ENCODE measurements around the gene TMEM92.
"Not testable (repeated sequence)": the region's sequence is repeated elsewhere in the genome, so short reads cannot be mapped to it uniquely, and the experiment has no call there.

The TMEM92 gene

DNA sequence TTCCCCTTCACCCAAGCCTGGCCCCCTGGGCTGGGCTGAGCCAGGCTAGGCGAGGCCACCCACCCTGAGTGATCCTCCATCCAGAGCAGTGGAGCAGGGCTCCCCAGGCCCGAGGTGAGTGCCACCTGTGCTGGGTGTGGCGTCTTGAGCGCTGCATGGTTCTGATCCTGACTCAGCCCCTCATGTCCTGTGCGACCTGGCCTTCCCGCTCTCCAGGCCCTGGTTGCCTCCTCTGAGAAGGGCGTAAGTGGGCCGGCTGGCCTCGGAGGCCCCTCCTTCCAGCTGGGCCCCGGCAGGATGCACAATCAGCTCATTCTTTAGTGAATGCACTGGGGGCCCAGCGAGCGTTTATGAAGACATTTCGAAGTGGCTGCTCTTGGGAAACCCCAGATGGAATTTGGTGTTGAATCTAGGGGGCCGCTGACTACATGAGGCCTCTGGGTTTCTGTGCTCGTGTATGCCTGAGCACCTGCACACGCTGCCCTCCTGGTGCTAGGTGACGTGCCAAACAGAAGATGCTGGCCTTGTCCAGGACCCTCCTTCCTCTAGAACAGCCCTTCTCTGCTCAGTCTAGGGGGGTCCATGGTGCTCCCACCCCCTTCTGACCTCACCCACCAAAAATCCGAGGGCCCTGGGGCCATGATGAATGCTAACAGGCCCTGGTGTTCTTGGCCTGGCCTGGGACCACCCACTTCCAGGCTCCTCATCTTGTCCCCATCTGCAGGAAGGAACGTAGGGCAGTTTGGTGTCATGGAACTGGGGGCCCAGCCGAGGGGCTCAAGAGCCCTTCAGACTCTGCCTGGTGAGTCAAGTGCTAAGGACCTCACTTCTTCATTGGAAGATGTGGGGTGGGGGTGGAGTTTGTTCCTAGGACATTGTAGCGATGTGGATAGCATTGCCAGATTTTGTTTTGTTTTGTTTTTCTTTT is 3.6 kb upstream of the TMEM92 start:
- H3K23ac ChIP-seq (ENCODE audit: low read length) = no peak overlapping the region
- no peak overlapping the region for H3K9ac ChIP-seq (ENCODE audit: low read length)
- peak overlapping the region; percentile 27 for H2BK12ac ChIP-seq (ENCODE audit: low read length)
- H3K4me1 ChIP-seq (ENCODE audit: control insufficient read depth in 1 of 2, insufficient read depth in 2 of 2, low read length in 2 of 2) = peaks cover 10 to 14% of the 10 kb centered on the region in 2 experiments
- H3K18ac ChIP-seq (ENCODE audit: low read length) = no peak overlapping the region
- H3K9me3 ChIP-seq (ENCODE audit: insufficient read depth, low read depth, low read length) = no peaks in the 10 kb centered on the region
- H3K14ac ChIP-seq (ENCODE audit: low read length) = peak overlapping the region; percentile 10
- peak overlapping the region; percentile 52 for H4K91ac ChIP-seq (ENCODE audit: low read depth, low read length)
- H2BK5ac ChIP-seq (ENCODE audit: low read depth, low read length, poor library complexity) = no peak overlapping the region
- H3K27me3 ChIP-seq (ENCODE audit: insufficient read depth, low read length) = no peaks in the 10 kb centered on the region
- H2AK5ac ChIP-seq (ENCODE audit: low read length) = peak overlapping the region; percentile 14
- H2AFZ ChIP-seq (ENCODE audit: insufficient read depth, low read length, poor library complexity) = no peak overlapping the region
- H3K4ac ChIP-seq (ENCODE audit: low read depth, low read length) = no peak overlapping the region
- H2BK120ac ChIP-seq (ENCODE audit: insufficient read depth, low read length, poor library complexity) = no peak overlapping the region
- peaks cover 10% of the 10 kb centered on the region for H3K79me1 ChIP-seq (ENCODE audit: low read length)
- no peak for DNase-seq
- H3K27ac ChIP-seq (ENCODE audit: low read depth, low read length) = no peak overlapping the region
- no peak overlapping the region for H3K4me3 ChIP-seq (ENCODE audit: low read depth, low read length)
- no peak overlapping the region for H4K12ac ChIP-seq (ENCODE audit: low read depth, low read length)
- no peak overlapping the region for H3K4me2 ChIP-seq (ENCODE audit: low read length)
- no peaks in the 10 kb centered on the region for H3K36me3 ChIP-seq (ENCODE audit: control insufficient read depth in 1 of 2, insufficient read depth in 2 of 2, low read length in 2 of 2)
- peaks cover 2% of the 10 kb centered on the region for H3K79me2 ChIP-seq (ENCODE audit: control insufficient read depth, insufficient read depth, low read length, poor library complexity)
- H4K8ac ChIP-seq (ENCODE audit: low read depth, low read length) = no peak overlapping the region
- WGBS (ENCODE audit: extremely low coverage, insufficient coverage, insufficient read length) = no CpG with 5 or more reads among the region's 21 CpGs

DNA sequence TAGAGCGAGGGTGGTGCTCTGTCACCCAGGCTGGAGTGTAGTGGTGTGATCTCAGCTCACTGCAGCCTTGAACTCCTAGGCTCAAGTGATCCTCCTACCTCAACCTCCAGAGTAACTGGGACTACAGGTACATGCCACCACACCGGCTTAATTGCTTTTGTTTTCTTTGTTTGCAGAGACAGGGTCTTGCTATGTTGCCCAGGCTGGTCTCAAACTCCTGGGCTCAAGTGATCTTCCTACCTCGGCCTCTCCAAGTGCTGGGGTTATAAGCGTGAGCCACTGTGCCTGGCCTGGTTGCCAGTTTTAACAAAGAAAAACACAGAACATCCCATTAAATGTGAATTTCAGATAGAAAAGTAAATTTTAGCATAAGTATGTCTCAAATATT is 2.9 kb upstream of the TMEM92 start:
- not testable (repeated sequence) for H3K4me3 ChIP-seq (ENCODE audit: low read depth, low read length); H2AK5ac ChIP-seq (ENCODE audit: low read length); H3K79me2 ChIP-seq (ENCODE audit: control insufficient read depth, insufficient read depth, low read length, poor library complexity); H4K8ac ChIP-seq (ENCODE audit: low read depth, low read length); H4K12ac ChIP-seq (ENCODE audit: low read depth, low read length); H2BK5ac ChIP-seq (ENCODE audit: low read depth, low read length, poor library complexity); H3K23ac ChIP-seq (ENCODE audit: low read length); H3K36me3 ChIP-seq (ENCODE audit: control insufficient read depth in 1 of 2, insufficient read depth in 2 of 2, low read length in 2 of 2); H3K27me3 ChIP-seq (ENCODE audit: insufficient read depth, low read length); DNase-seq; H3K4me2 ChIP-seq (ENCODE audit: low read length); H3K14ac ChIP-seq (ENCODE audit: low read length); H2BK120ac ChIP-seq (ENCODE audit: insufficient read depth, low read length, poor library complexity); H2BK12ac ChIP-seq (ENCODE audit: low read length); H4K91ac ChIP-seq (ENCODE audit: low read depth, low read length); H3K9ac ChIP-seq (ENCODE audit: low read length); H3K9me3 ChIP-seq (ENCODE audit: insufficient read depth, low read depth, low read length); H2AFZ ChIP-seq (ENCODE audit: insufficient read depth, low read length, poor library complexity); H3K18ac ChIP-seq (ENCODE audit: low read length); H3K4ac ChIP-seq (ENCODE audit: low read depth, low read length); H3K27ac ChIP-seq (ENCODE audit: low read depth, low read length)
- H3K4me1 ChIP-seq (ENCODE audit: control insufficient read depth in 1 of 2, insufficient read depth in 2 of 2, low read length in 2 of 2) = peaks cover 10 to 14% of the 10 kb centered on the region in 2 experiments
- WGBS (ENCODE audit: extremely low coverage, insufficient coverage, insufficient read length) = no CpG with 5 or more reads among the region's 4 CpGs
- peaks cover 10% of the 10 kb centered on the region for H3K79me1 ChIP-seq (ENCODE audit: low read length)

DNA sequence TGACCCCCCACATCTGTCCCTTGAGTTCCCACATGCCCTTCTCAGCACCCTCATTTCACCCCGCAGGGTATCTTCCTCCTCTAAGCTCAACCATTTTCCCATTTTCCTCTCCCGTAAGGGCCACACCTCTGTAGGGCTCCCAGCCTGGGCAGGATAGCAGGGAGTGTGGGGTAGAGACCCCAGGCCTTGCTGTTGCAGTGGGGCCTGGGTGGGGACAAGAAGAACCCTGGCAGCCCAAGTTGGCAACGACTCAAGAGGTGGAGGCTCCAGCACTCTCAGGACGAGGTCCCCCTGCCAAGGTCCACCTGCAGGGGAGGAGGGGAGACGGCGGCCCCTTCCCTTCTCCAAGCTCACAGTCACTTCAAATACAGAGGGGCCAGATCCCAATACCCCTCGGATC is 2.0 kb upstream of the TMEM92 start:
- no peak overlapping the region for H3K4ac ChIP-seq (ENCODE audit: low read depth, low read length)
- H3K14ac ChIP-seq (ENCODE audit: low read length) = no peak overlapping the region
- no peaks in the 10 kb centered on the region for H3K79me2 ChIP-seq (ENCODE audit: control insufficient read depth, insufficient read depth, low read length, poor library complexity)
- H3K36me3 ChIP-seq (ENCODE audit: control insufficient read depth in 1 of 2, insufficient read depth in 2 of 2, low read length in 2 of 2) = no peaks in the 10 kb centered on the region
- H2BK12ac ChIP-seq (ENCODE audit: low read length) = peak overlapping the region; percentile 79
- no peak overlapping the region for H3K4me3 ChIP-seq (ENCODE audit: low read depth, low read length)
- peaks cover 10% of the 10 kb centered on the region for H3K79me1 ChIP-seq (ENCODE audit: low read length)
- peak overlapping the region; percentile 30 for H3K18ac ChIP-seq (ENCODE audit: low read length)
- no peak overlapping the region for H3K4me2 ChIP-seq (ENCODE audit: low read length)
- DNase-seq = no peak
- WGBS (ENCODE audit: extremely low coverage, insufficient coverage, insufficient read length) = no CpG with 5 or more reads among the region's 7 CpGs
- H3K9me3 ChIP-seq (ENCODE audit: insufficient read depth, low read depth, low read length) = no peaks in the 10 kb centered on the region
- H3K27ac ChIP-seq (ENCODE audit: low read depth, low read length) = no peak overlapping the region
- no peaks in the 10 kb centered on the region for H3K27me3 ChIP-seq (ENCODE audit: insufficient read depth, low read length)
- H2AFZ ChIP-seq (ENCODE audit: insufficient read depth, low read length, poor library complexity) = no peak overlapping the region
- H3K23ac ChIP-seq (ENCODE audit: low read length) = no peak overlapping the region
- no peak overlapping the region for H4K8ac ChIP-seq (ENCODE audit: low read depth, low read length)
- no peak overlapping the region for H2BK5ac ChIP-seq (ENCODE audit: low read depth, low read length, poor library complexity)
- peak overlapping the region; percentile 59 for H2AK5ac ChIP-seq (ENCODE audit: low read length)
- peak overlapping the region; percentile 45 for H4K91ac ChIP-seq (ENCODE audit: low read depth, low read length)
- H3K4me1 ChIP-seq (ENCODE audit: control insufficient read depth in 1 of 2, insufficient read depth in 2 of 2, low read length in 2 of 2) = peaks cover 10 to 14% of the 10 kb centered on the region in 2 experiments
- peak overlapping the region; percentile 49 for H2BK120ac ChIP-seq (ENCODE audit: insufficient read depth, low read length, poor library complexity)
- no peak overlapping the region for H4K12ac ChIP-seq (ENCODE audit: low read depth, low read length)
- no peak overlapping the region for H3K9ac ChIP-seq (ENCODE audit: low read length)

DNA sequence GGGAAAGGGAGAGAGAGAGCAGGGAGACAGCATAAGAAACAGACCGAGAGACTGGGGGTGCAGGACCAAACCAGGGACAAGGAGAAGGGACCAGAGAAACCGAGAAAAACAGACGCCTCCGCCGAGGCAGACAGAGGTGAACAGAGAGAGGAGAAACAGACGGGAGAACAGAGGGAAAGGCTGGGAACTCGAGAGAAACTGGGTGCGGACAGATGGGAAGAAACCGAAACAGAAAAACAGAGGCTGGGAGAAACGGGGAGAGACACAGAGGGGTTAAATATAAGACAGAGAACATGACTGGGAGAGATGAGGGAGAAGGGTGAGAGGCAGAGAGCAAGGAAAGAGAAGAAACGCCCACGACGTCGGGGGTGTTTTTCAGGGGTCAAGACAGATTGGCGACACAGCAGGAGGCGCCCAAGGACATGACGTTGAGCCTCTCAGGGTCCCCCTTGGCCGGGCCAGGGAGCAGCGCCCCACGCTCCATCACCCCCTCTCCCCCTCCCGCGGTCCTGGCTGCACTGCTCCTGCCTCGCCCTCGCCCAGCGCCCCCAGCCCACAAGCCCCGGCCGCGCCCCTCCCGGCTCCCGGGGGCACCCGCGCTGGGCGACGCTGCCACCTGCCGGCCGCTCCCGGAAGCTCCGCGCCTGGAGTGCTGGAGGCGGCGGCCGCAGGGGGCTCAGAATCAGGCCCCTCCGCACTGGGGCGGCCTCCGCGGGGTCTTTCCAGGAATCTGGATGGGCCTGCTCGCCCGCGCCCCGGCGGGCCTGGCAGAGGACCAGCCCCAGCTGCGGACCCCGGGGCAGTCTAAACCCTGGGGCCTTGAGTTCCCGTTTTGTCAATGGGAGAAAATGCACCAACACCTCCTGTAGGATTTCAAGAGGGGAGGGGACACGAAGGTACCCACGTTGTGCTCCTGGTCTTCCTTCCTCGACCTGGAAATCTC is 1.3 kb upstream of the TMEM92 start:
- no peak overlapping the region for H2AK5ac ChIP-seq (ENCODE audit: low read length)
- no peak overlapping the region for H3K9ac ChIP-seq (ENCODE audit: low read length)
- peak overlapping the region; percentile 66 for H4K8ac ChIP-seq (ENCODE audit: low read depth, low read length)
- H3K79me1 ChIP-seq (ENCODE audit: low read length) = peaks cover 10% of the 10 kb centered on the region
- H3K18ac ChIP-seq (ENCODE audit: low read length) = peak overlapping the region; percentile 41
- no peaks in the 10 kb centered on the region for H3K27me3 ChIP-seq (ENCODE audit: insufficient read depth, low read length)
- no peaks in the 10 kb centered on the region for H3K9me3 ChIP-seq (ENCODE audit: insufficient read depth, low read depth, low read length)
- peak overlapping the region; percentile 26 for H3K14ac ChIP-seq (ENCODE audit: low read length)
- no peak overlapping the region for H3K27ac ChIP-seq (ENCODE audit: low read depth, low read length)
- peaks cover 10 to 14% of the 10 kb centered on the region in 2 experiments for H3K4me1 ChIP-seq (ENCODE audit: control insufficient read depth in 1 of 2, insufficient read depth in 2 of 2, low read length in 2 of 2)
- H2BK12ac ChIP-seq (ENCODE audit: low read length) = peak overlapping the region; percentile 94
- no peaks in the 10 kb centered on the region for H3K79me2 ChIP-seq (ENCODE audit: control insufficient read depth, insufficient read depth, low read length, poor library complexity)
- no peak overlapping the region for H3K4ac ChIP-seq (ENCODE audit: low read depth, low read length)
- DNase-seq = peak; percentile 9 to 50
- H3K36me3 ChIP-seq (ENCODE audit: control insufficient read depth in 1 of 2, insufficient read depth in 2 of 2, low read length in 2 of 2) = no peaks in the 10 kb centered on the region
- WGBS (ENCODE audit: extremely low coverage, insufficient coverage, insufficient read length) = no CpG with 5 or more reads among the region's 57 CpGs
- H2AFZ ChIP-seq (ENCODE audit: insufficient read depth, low read length, poor library complexity) = peak overlapping the region; percentile 50
- peak overlapping the region; percentile 83 for H4K91ac ChIP-seq (ENCODE audit: low read depth, low read length)
- H2BK5ac ChIP-seq (ENCODE audit: low read depth, low read length, poor library complexity) = peak overlapping the region; percentile 23
- peak overlapping the region; percentile 34 for H2BK120ac ChIP-seq (ENCODE audit: insufficient read depth, low read length, poor library complexity)
- H3K4me2 ChIP-seq (ENCODE audit: low read length) = peak overlapping the region; percentile 76
- H3K23ac ChIP-seq (ENCODE audit: low read length) = no peak overlapping the region
- H3K4me3 ChIP-seq (ENCODE audit: low read depth, low read length) = no peak overlapping the region
- no peak overlapping the region for H4K12ac ChIP-seq (ENCODE audit: low read depth, low read length)

All from trophoblast cell (in vitro differentiated cells and primary cell).